ENCODE measurements around the gene CNTN1.

The CNTN1 gene

GRCh38 chr12:40717576-40717975, 25.3 kb downstream of the CNTN1 start:
- no peak for TF ChIP-seq CTCF (IDR thresholded peaks at IDR 0.05; ENCODE audit: insufficient read depth, low read depth, low read length, missing control alignments)
- DNase-seq (ENCODE audit: low read depth): no peak

GRCh38 chr12:40718878-40719372, 26.7 kb downstream of the CNTN1 start:
- no peak for TF ChIP-seq CTCF (IDR thresholded peaks at IDR 0.05; ENCODE audit: insufficient read depth, low read depth, low read length, missing control alignments)
- no peak for DNase-seq (ENCODE audit: low read depth)
- H3K4me3 ChIP-seq (ENCODE audit: low read depth, low read length): no peak overlapping the region

More at GRCh38 chr12:40717576-40717975, 25.3 kb downstream of the CNTN1 start:
- H3K4me3 ChIP-seq (ENCODE audit: low read depth, low read length): no peak overlapping the region

- DNase-seq (ENCODE audit: low read depth): no peak
- no peak overlapping the region for H3K4me3 ChIP-seq (ENCODE audit: low read depth, low read length)
- TF ChIP-seq CTCF (IDR thresholded peaks at IDR 0.05; ENCODE audit: insufficient read depth, low read depth, low read length, missing control alignments): no peak
Measured at GRCh38 chr12:40723001-40723400, 30.8 kb downstream of the CNTN1 start.

GRCh38 chr12:40726366-40726765, 34.1 kb downstream of the CNTN1 start:
- TF ChIP-seq CTCF (IDR thresholded peaks at IDR 0.05; ENCODE audit: insufficient read depth, low read depth, low read length, missing control alignments): no peak
- DNase-seq (ENCODE audit: low read depth): no peak
- H3K4me3 ChIP-seq (ENCODE audit: low read depth, low read length): no peak overlapping the region

GRCh38 chr12:40727774-40728483, 35.7 kb downstream of the CNTN1 start:
- no peak for TF ChIP-seq CTCF (IDR thresholded peaks at IDR 0.05; ENCODE audit: insufficient read depth, low read depth, low read length, missing control alignments)
- H3K4me3 ChIP-seq (ENCODE audit: low read depth, low read length): no peak overlapping the region
- no peak for DNase-seq (ENCODE audit: low read depth)

- DNase-seq (ENCODE audit: low read depth): no peak
- H3K4me3 ChIP-seq (ENCODE audit: low read depth, low read length): no peak overlapping the region
- no peak for TF ChIP-seq CTCF (IDR thresholded peaks at IDR 0.05; ENCODE audit: insufficient read depth, low read depth, low read length, missing control alignments)
Measured at GRCh38 chr12:40730281-40730680, 38.0 kb downstream of the CNTN1 start.

- DNase-seq (ENCODE audit: low read depth): no peak
- H3K4me3 ChIP-seq (ENCODE audit: low read depth, low read length): no peak overlapping the region
- TF ChIP-seq CTCF (IDR thresholded peaks at IDR 0.05; ENCODE audit: insufficient read depth, low read depth, low read length, missing control alignments): no peak
Measured at GRCh38 chr12:40733871-40734270, 41.6 kb downstream of the CNTN1 start.
